Parathyroid adenoma (tissue), 2 donors: ENCODE data around the gene USP17L10.
"Not testable (repeated sequence)": the region's sequence is repeated elsewhere in the genome, so short reads cannot be mapped to it uniquely, and the experiment has no call there.

ENCODE experiments used
- H2AFZ ChIP-seq: fragments of 300-600 bp; sonication (generic); one replicate; pipeline ENCODE4 v1.7.0; 2017; ENCODE audit warnings: antibody characterized with exemption, mild to moderate bottlenecking
- H3K27ac ChIP-seq: fragments of 300-600 bp; sonication (generic); one replicate; pipeline ENCODE4 v1.7.0; 2017
- H3K27me3 ChIP-seq: fragments of 300-600 bp; sonication (generic); one replicate; pipeline ENCODE4 v1.7.0; 2017; ENCODE audit warnings: low read length; ENCODE audit not compliant: control insufficient read depth, insufficient read depth
- H3K36me3 ChIP-seq: fragments of 300-600 bp; sonication (generic); one replicate; pipeline ENCODE4 v1.7.0; 2017; ENCODE audit warnings: low read length; ENCODE audit not compliant: control insufficient read depth, insufficient read depth
- H3K4me1 ChIP-seq: fragments of 300-600 bp; sonication (generic); one replicate; pipeline ENCODE4 v1.7.0; 2017; ENCODE audit warnings: control low read depth
- H3K4me2 ChIP-seq: fragments of 300-600 bp; sonication (generic); one replicate; pipeline ENCODE4 v1.7.0; 2017; ENCODE audit warnings: low read length
- H3K4me3 ChIP-seq: fragments of 300-600 bp; sonication (generic); one replicate; pipeline ENCODE4 v1.7.0; 2017; ENCODE audit warnings: low read depth, low read length
- H3K79me2 ChIP-seq: fragments of 300-600 bp; sonication (generic); one replicate; pipeline ENCODE4 v1.7.0; 2017; ENCODE audit warnings: control low read depth
- H3K9ac ChIP-seq: fragments of 300-600 bp; sonication (generic); one replicate; pipeline ENCODE4 v1.7.0; 2017; ENCODE audit warnings: mild to moderate bottlenecking
- H3K9me3 ChIP-seq: fragments of 300-600 bp; sonication (generic); one replicate; pipeline ENCODE4 v1.7.0; 2017; ENCODE audit warnings: low read length; ENCODE audit not compliant: control insufficient read depth
- donor health status: primary hyperparathyroidism.

USP17L10 gene

GRCh38 chr4:9247953-9248680 is 37.7 kb downstream of the USP17L10 start, which contains the start of gene USP17L18:
USP17L18 (plus strand) TSS chr4:9248630; CDS start chr4:9248630, 0 bp downstream.
- H3K27ac ChIP-seq, H3K9me3 ChIP-seq, H3K4me2 ChIP-seq, H3K4me3 ChIP-seq, H2AFZ ChIP-seq, H3K9ac ChIP-seq, H3K36me3 ChIP-seq, H3K4me1 ChIP-seq, H3K79me2 ChIP-seq, H3K27me3 ChIP-seq: not testable (repeated sequence)

- not testable (repeated sequence) for H3K9me3 ChIP-seq, H3K27me3 ChIP-seq, H3K4me3 ChIP-seq, H3K36me3 ChIP-seq, H3K79me2 ChIP-seq, H3K9ac ChIP-seq, H3K4me2 ChIP-seq, H3K27ac ChIP-seq, H2AFZ ChIP-seq, H3K4me1 ChIP-seq
These were observed 42.6 kb downstream of the USP17L10 start, which contains the start of gene USP17L19 for GRCh38 chr4:9253078-9253477. USP17L19 (plus strand) TSS chr4:9253378; CDS start chr4:9253378, 0 bp downstream.

- H3K27ac ChIP-seq, H2AFZ ChIP-seq, H3K27me3 ChIP-seq, H3K4me2 ChIP-seq, H3K9me3 ChIP-seq, H3K36me3 ChIP-seq, H3K79me2 ChIP-seq, H3K4me1 ChIP-seq, H3K4me3 ChIP-seq, H3K9ac ChIP-seq: not testable (repeated sequence)
These were observed 47.4 kb downstream of the USP17L10 start, which contains the start of gene USP17L20 for GRCh38 chr4:9257824-9258223. USP17L20 (plus strand) TSS chr4:9258124; CDS start chr4:9258124, 0 bp downstream.
